Posterior cingulate gyrus (tissue), 11 donors: ENCODE measurements around the gene SUPT3H.

ENCODE experiments used
- DNase-seq, 10 donors: peaks; one replicate each; pipeline versions ENCODE4 v3.0.0 to v3.0.0-alpha.2; 2020 to 2021; ENCODE audit warnings: mixed read lengths in 3 of 10
- intact Hi-C: fragments of 100-400 bp; cut with DNase I; formaldehyde crosslinking; loops from one replicate; pipeline ENCODE4 v1.15.1; 2023

The SUPT3H gene

GRCh38 chr6:45275358-45275757, 102.4 kb downstream of the SUPT3H start:
- intact Hi-C loops, result no loop called here
- no peak for DNase-seq

GRCh38 chr6:45272626-45273025, 105.1 kb downstream of the SUPT3H start:
- intact Hi-C loops, result no loop called here
- no peak for DNase-seq

- no peak for DNase-seq
- intact Hi-C loops, result no loop called here
These were observed 112.5 kb downstream of the SUPT3H start for GRCh38 chr6:45265246-45265645.

- intact Hi-C loops, result no loop called here
- DNase-seq, result no peak
These were observed 117.0 kb downstream of the SUPT3H start for GRCh38 chr6:45260696-45261095.

- no peak for DNase-seq
- intact Hi-C loops, result no loop called here
These were observed 120.7 kb downstream of the SUPT3H start for GRCh38 chr6:45256697-45257695.

- intact Hi-C loops, result no loop called here
- DNase-seq, result no peak
These were observed 122.3 kb downstream of the SUPT3H start for GRCh38 chr6:45255434-45255833.

- intact Hi-C loops, result no loop called here
- no peak for DNase-seq
These were observed 123.5 kb downstream of the SUPT3H start for GRCh38 chr6:45254253-45254652.

- intact Hi-C loops, result no loop called here
- no peak for DNase-seq
These were observed 124.3 kb downstream of the SUPT3H start for GRCh38 chr6:45253453-45253852.

- intact Hi-C loops, result no loop called here
- no peak for DNase-seq
These were observed 146.1 kb downstream of the SUPT3H start for GRCh38 chr6:45231660-45232059.

- DNase-seq, result no peak
- intact Hi-C loops, result no loop called here
These were observed 148.3 kb downstream of the SUPT3H start for GRCh38 chr6:45229416-45229815.

- no peak for DNase-seq
- intact Hi-C loops, result no loop called here
These were observed 151.7 kb downstream of the SUPT3H start for GRCh38 chr6:45226081-45226480.

- intact Hi-C loops, result no loop called here
- no peak for DNase-seq
These were observed 155.4 kb downstream of the SUPT3H start for GRCh38 chr6:45222380-45222779.

- intact Hi-C loops, result no loop called here
- no peak for DNase-seq
These were observed 162.0 kb downstream of the SUPT3H start for GRCh38 chr6:45215759-45216158.

GRCh38 chr6:45212976-45213375, 164.8 kb downstream of the SUPT3H start:
- intact Hi-C loops, result no loop called here

GRCh38 chr6:45209762-45210161, 168.0 kb downstream of the SUPT3H start:
- DNase-seq, result no peak
- intact Hi-C loops, result no loop called here

More at GRCh38 chr6:45212976-45213375, 164.8 kb downstream of the SUPT3H start:
- no peak for DNase-seq

GRCh38 chr6:45206793-45207492, 170.8 kb downstream of the SUPT3H start:
- intact Hi-C loops, result no loop called here

GRCh38 chr6:45201484-45201883, 176.2 kb downstream of the SUPT3H start:
- intact Hi-C loops, result no loop called here
- DNase-seq, result no peak

More at GRCh38 chr6:45206793-45207492, 170.8 kb downstream of the SUPT3H start:
- DNase-seq, result no peak

GRCh38 chr6:45200510-45200909, 177.2 kb downstream of the SUPT3H start:
- intact Hi-C loops, result no loop called here
- no peak for DNase-seq

- intact Hi-C loops, result no loop called here
- no peak for DNase-seq
These were observed 178.2 kb downstream of the SUPT3H start for GRCh38 chr6:45199554-45199953.

- intact Hi-C loops, result no loop called here
- DNase-seq, result no peak
These were observed 181.6 kb downstream of the SUPT3H start for GRCh38 chr6:45196121-45196520.

- DNase-seq, result no peak
- intact Hi-C loops, result no loop called here
These were observed 182.6 kb downstream of the SUPT3H start for GRCh38 chr6:45195137-45195536.

GRCh38 chr6:45192556-45192955, 185.2 kb downstream of the SUPT3H start:
- intact Hi-C loops, result no loop called here
- DNase-seq, result no peak
